GM18909 (cell line): ENCODE results near the gene KLHL26.
"Not testable (repeated sequence)": the region's sequence is repeated elsewhere in the genome, so short reads cannot be mapped to it uniquely, and the experiment has no call there.

Experiments used
- ATAC-seq: cut with Tn5 transposase; IDR thresholded peaks from one replicate; pipeline ENCODE4 v1.9.1; 2021; ENCODE audit warnings: mild to moderate bottlenecking; ENCODE audit not compliant: unreplicated experiment, poor library complexity

KLHL26 gene

GRCh38 chr19:18636969-18637629, at the start of gene KLHL26:
TSS of gene KLHL26 (plus strand) at chr19:18637028. CDS start at chr19:18637055, 27 bp downstream.
- ATAC-seq: no peak

GRCh38 chr19:18587561-18587960, 49.3 kb upstream of the KLHL26 start:
- no peak for ATAC-seq

- no peak for ATAC-seq
Observed at GRCh38 chr19:18587962-18588610, 48.7 kb upstream of the KLHL26 start.

- peak; percentile 78 for ATAC-seq
Observed at GRCh38 chr19:18588611-18589379, 48.0 kb upstream of the KLHL26 start, which contains the start of gene REX1BD. TSS of gene REX1BD (plus strand) at chr19:18588798. CDS start at chr19:18588802, 4 bp downstream.

- peak; percentile 36 for ATAC-seq
Observed at GRCh38 chr19:18589380-18590272, 47.2 kb upstream of the KLHL26 start.

GRCh38 chr19:18590273-18591272, 46.3 kb upstream of the KLHL26 start:
- no peak for ATAC-seq

GRCh38 chr19:18591735-18592385, 45.0 kb upstream of the KLHL26 start:
- ATAC-seq: no peak

- not testable (repeated sequence) for ATAC-seq
Observed at GRCh38 chr19:18592732-18593131, 44.1 kb upstream of the KLHL26 start.

- no peak for ATAC-seq
Observed at GRCh38 chr19:18593367-18594095, 43.3 kb upstream of the KLHL26 start.

GRCh38 chr19:18594096-18594823, 42.6 kb upstream of the KLHL26 start:
- ATAC-seq: peak; percentile 65

GRCh38 chr19:18594824-18595373, 41.9 kb upstream of the KLHL26 start:
- ATAC-seq: no peak

- ATAC-seq: no peak
Observed at GRCh38 chr19:18595475-18595874, 41.4 kb upstream of the KLHL26 start.

- no peak for ATAC-seq
Observed at GRCh38 chr19:18596752-18597157, 40.1 kb upstream of the KLHL26 start.

- ATAC-seq: no peak
Observed at GRCh38 chr19:18597809-18598660, 38.8 kb upstream of the KLHL26 start.

GRCh38 chr19:18599485-18599884, 37.3 kb upstream of the KLHL26 start:
- no peak for ATAC-seq
